HCT116 (cell line): Measurements from ENCODE around the gene CDC45. TPM values are rescaled to one million over a fixed set of nuclear protein-coding genes. Genes with fewer than 3 reads are reported as not detected.

ENCODE experiments used
- ATAC-seq: fragments of 200-7000 bp; cut with Tn5 transposase; 2 replicates; pipeline ENCODE4 v1.9.1; 2020; ENCODE audit warnings: mild to moderate bottlenecking, moderate library complexity
- BruUV-seq: library from RNA; stranded (reverse); fragments of 400-500 nt; replicated peaks from 2 replicates; lab custom pipeline; 2021; lab: Mats Ljungman, UMichigan
- CTCF ChIA-PET: fragments of 300-600 bp; sonication (Branson Sonifier 250); formaldehyde crosslinking; loops from one replicate; lab custom pipeline; 2021; ENCODE audit warnings: antibody characterized with exemption; lab: Charles Lee
- POLR2A ChIA-PET: fragments of 300-600, 350-600 bp; sonication (Branson Sonifier 250); formaldehyde crosslinking; loops from one replicate; lab custom pipeline; 2021; ENCODE audit warnings: antibody characterized with exemption; lab: Charles Lee
- RAD21 ChIA-PET, 2 experiments: fragments of 300-600 bp; sonication (Branson Sonifier 250); formaldehyde crosslinking; loops; one replicate each; lab custom pipeline; 2023; ENCODE audit warnings: low total read pairs in 2 of 2; ENCODE audit not compliant: uncharacterized antibody in 2 of 2, unreplicated experiment in 2 of 2, low non-redundant PET in 1 of 2; lab: Charles Lee
- DNase-seq: peaks from one replicate; pipeline ENCODE4 v3.0.0-alpha.2; 2010; ENCODE audit warnings: low read depth, low spot score
- H2AFZ ChIP-seq: fragments of 200-600 bp; shearing (Covaris generic), sonication (generic); 2 replicates; pipeline ENCODE4 v1.6.1; 2017; ENCODE audit warnings: low read depth, mixed run types, mixed read lengths, antibody characterized with exemption, low read length; ENCODE audit not compliant: poor library complexity, severe bottlenecking
- H3K27ac ChIP-seq: 2 replicates; pipeline ENCODE4 v1.5.1; 2012; ENCODE audit warnings: low read depth, low read length
- H3K27me3 ChIP-seq: fragments of 200-600 bp; sonication (generic); 2 replicates; pipeline ENCODE4 v1.6.1; 2016; ENCODE audit warnings: mixed run types, low read length, mixed read lengths; ENCODE audit not compliant: insufficient read depth
- H3K36me3 ChIP-seq, 2 experiments: fragments of 200-500 bp in 1 of 2; fragments of 200-600 bp in 1 of 2; sonication (Bioruptor generic) in 1 of 2; sonication (generic) in 1 of 2; 2 replicates each; pipeline versions ENCODE4 v1.5.1 to v1.6.1; 2014 to 2016; ENCODE audit warnings: low read length in 2 of 2, inconsistent platforms in 1 of 2, mixed read lengths in 1 of 2, mixed run types in 1 of 2; ENCODE audit not compliant: insufficient read depth in 2 of 2, control insufficient read depth in 1 of 2
- H3K4me1 ChIP-seq, 2 experiments: fragments of 200-600 bp in 1 of 2; sonication (generic) in 1 of 2; 2 replicates each; pipeline versions ENCODE4 v1.5.1 to v1.6.1; 2012 to 2017; ENCODE audit warnings: low read length in 2 of 2, inconsistent platforms in 1 of 2, mild to moderate bottlenecking in 1 of 2, mixed read lengths in 1 of 2, mixed run types in 1 of 2, moderate library complexity in 1 of 2; ENCODE audit not compliant: insufficient read depth in 2 of 2, control insufficient read depth in 1 of 2
- H3K4me2 ChIP-seq: fragments of 200-600 bp; sonication (generic); 2 replicates; pipeline ENCODE4 v1.6.1; 2017; ENCODE audit warnings: mixed run types, low read length, mixed read lengths
- H3K4me3 ChIP-seq, 2 experiments: fragments of 200-600 bp in 1 of 2; sonication (generic) in 1 of 2; replicated peaks in 1 of 2; 2 replicates each; pipeline ENCODE4 v1.5.1; 2011 to 2016; ENCODE audit warnings: low read length in 2 of 2, control low read depth in 1 of 2, low read depth in 1 of 2, mild to moderate bottlenecking in 1 of 2, mixed read lengths in 1 of 2, mixed run types in 1 of 2
- H3K79me2 ChIP-seq: fragments of 200-600 bp; sonication (generic); 2 replicates; pipeline ENCODE4 v1.6.1; 2017; ENCODE audit warnings: mild to moderate bottlenecking, mixed run types, low read length, moderate library complexity, mixed read lengths; ENCODE audit not compliant: insufficient read depth
- H3K9ac ChIP-seq: fragments of 200-600 bp; sonication (generic); 2 replicates; pipeline ENCODE4 v1.6.1; 2016; ENCODE audit warnings: low read length, mixed read lengths
- H3K9me2 ChIP-seq: fragments of 200-600 bp; sonication (generic), shearing (Covaris generic); 2 replicates; pipeline ENCODE4 v1.6.1; 2017; ENCODE audit warnings: mixed run types, mild to moderate bottlenecking, moderate library complexity; ENCODE audit not compliant: insufficient read depth
- H3K9me3 ChIP-seq, 2 experiments: fragments of 200-500 bp in 1 of 2; fragments of 200-600 bp in 1 of 2; sonication (Bioruptor generic) in 1 of 2; sonication (generic) in 1 of 2; 2 replicates each; pipeline ENCODE4 v1.6.1; 2014 to 2017; ENCODE audit warnings: low read length in 2 of 2, mixed read lengths in 2 of 2, inconsistent platforms in 1 of 2, low read depth in 1 of 2, mild to moderate bottlenecking in 1 of 2, mixed run types in 1 of 2, moderate library complexity in 1 of 2; ENCODE audit not compliant: control insufficient read depth in 1 of 2, insufficient read depth in 1 of 2
- H4K20me1 ChIP-seq: fragments of 200-600 bp; sonication (generic), shearing (Covaris generic); 2 replicates; pipeline ENCODE4 v1.6.1; 2017; ENCODE audit warnings: mixed run types, mild to moderate bottlenecking, moderate library complexity; ENCODE audit not compliant: insufficient read depth
- CEBPB ChIP-seq: IDR thresholded peaks from 2 replicates; pipeline ENCODE4 v1.6.1; 2012; ENCODE audit warnings: low read depth
- ELF1 ChIP-seq: IDR thresholded peaks from 2 replicates; pipeline ENCODE4 v1.6.1; 2012; ENCODE audit warnings: low read depth, borderline replicate concordance
- EZH2 ChIP-seq: fragments of 200-600 bp; sonication (generic); IDR thresholded peaks from 2 replicates; pipeline ENCODE4 v1.6.1; 2017; ENCODE audit warnings: antibody characterized with exemption, mixed run types
- EZH2phosphoT487 ChIP-seq: fragments of 200-600 bp; IDR thresholded peaks from 2 replicates; pipeline ENCODE4 v1.6.1; 2018; ENCODE audit warnings: antibody characterized with exemption, borderline replicate concordance
- FOSL1 ChIP-seq: IDR thresholded peaks from 2 replicates; pipeline ENCODE4 v1.6.1; 2012; ENCODE audit warnings: low read depth
- JUND ChIP-seq: IDR thresholded peaks from 2 replicates; pipeline ENCODE4 v1.6.1; 2012
- MAX ChIP-seq: IDR thresholded peaks from 2 replicates; pipeline ENCODE4 v1.6.1; 2012
- POLR2AphosphoS5 ChIP-seq: IDR thresholded peaks from 2 replicates; pipeline ENCODE4 v1.6.1; 2011; ENCODE audit warnings: mild to moderate bottlenecking, low read depth, low read length, moderate library complexity
- SRF ChIP-seq: IDR thresholded peaks from 2 replicates; pipeline ENCODE4 v1.6.1; 2012; ENCODE audit warnings: low read depth
- TCF7L2 ChIP-seq: IDR thresholded peaks from 2 replicates; pipeline ENCODE4 v1.7.0; 2011; ENCODE audit warnings: borderline replicate concordance, inconsistent platforms; ENCODE audit not compliant: insufficient read depth, insufficient read length; ENCODE audit errors: extremely low read depth
- YY1 ChIP-seq: IDR thresholded peaks from 2 replicates; pipeline ENCODE4 v1.6.1; 2011; ENCODE audit warnings: low read length, low read depth, moderate library complexity, mild to moderate bottlenecking; ENCODE audit not compliant: insufficient replicate concordance; ENCODE audit errors: extremely low read depth
- ZFX ChIP-seq: fragments of 450-650 bp; IDR thresholded peaks from 2 replicates; pipeline ENCODE4 v1.6.1; 2017
- intact Hi-C: fragments of 100-400 bp; cut with micrococcal nuclease; formaldehyde crosslinking; loops from 2 replicates; pipeline ENCODE4 v1.10.0; 2022
- total RNA-seq: library from RNA; stranded (reverse); gene quantifications from one replicate; pipeline ENCODE4 v1.2.1, GENCODE V29; 2021; ENCODE audit not compliant: unreplicated experiment

The CDC45 gene
- total RNA-seq, 1 experiment from 2014 or later: 43.4 TPM

DNA sequence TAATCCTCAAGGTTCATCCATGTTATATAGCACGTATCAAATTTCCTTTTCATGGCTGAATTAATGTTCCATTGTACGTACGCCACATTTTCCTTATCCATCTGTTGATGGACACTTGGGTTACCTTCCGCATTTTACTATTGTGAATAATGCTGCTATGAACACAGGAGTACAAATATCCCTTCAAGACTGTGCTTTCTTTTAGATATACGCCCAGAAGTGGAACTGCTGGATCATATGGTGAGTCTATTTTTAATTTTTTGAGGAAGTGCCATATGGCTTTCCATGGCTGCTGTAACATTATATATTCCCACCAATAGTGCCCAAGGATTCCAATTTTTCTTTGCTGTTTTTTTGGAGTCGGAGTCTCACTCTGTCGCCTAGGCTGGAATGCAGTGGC lies 41.4 kb upstream of the CDC45 start:
- RAD21 ChIA-PET: no interaction called here
- Histone ChIP-seq H3K27ac (no peak overlapping the region), H4K20me1 (peaks cover 3% of the 10 kb centered on the region; the same call in 1 of the 2 replicates), H3K9me3 (no peaks in the 10 kb centered on the region), H3K4me2 (no peak overlapping the region), H3K27me3 (no peaks in the 10 kb centered on the region), H3K9ac (no peak overlapping the region), H3K4me1 (peaks cover 4% of the 10 kb centered on the region in 2 experiments), H3K9me2 (no peaks in the 10 kb centered on the region), H3K79me2 (peaks cover 33% of the 10 kb centered on the region), H3K36me3 (peaks cover 7 to 12% of the 10 kb centered on the region in 2 experiments; a peak in 3 of 4 replicates), H3K4me3 (no peak overlapping the region), H2AFZ (no peak overlapping the region)
- ATAC-seq (no peak), DNase-seq (no peak)
- CTCF ChIA-PET: no interaction called here
- no TSS peak for BruUV-seq
- intact Hi-C loops: no loop called here
- TF ChIP-seq EZH2phosphoT487 (no peak), ZFX (no peak), YY1 (no peak), ELF1 (no peak), JUND (no peak), SRF (no peak), MAX (no peak), TCF7L2 (no peak), FOSL1 (no peak), EZH2 (no peak), CEBPB (no peak), POLR2AphosphoS5 (no peak)
- POLR2A ChIA-PET: no interaction called here
